ENCODE measurements around the gene EPRS1.

Gene EPRS1

GRCh38 chr1:220084460-220084859 lies 38.2 kb upstream of the EPRS1 start:
- TF ChIP-seq CTCF (conservative IDR thresholded peaks at IDR 0.05; ENCODE audit: low read length), result no peak
- no peak for DNase-seq (ENCODE audit: low read depth)
- H3K4me3 ChIP-seq (ENCODE audit: low read length), result no peak overlapping the region

DNA sequence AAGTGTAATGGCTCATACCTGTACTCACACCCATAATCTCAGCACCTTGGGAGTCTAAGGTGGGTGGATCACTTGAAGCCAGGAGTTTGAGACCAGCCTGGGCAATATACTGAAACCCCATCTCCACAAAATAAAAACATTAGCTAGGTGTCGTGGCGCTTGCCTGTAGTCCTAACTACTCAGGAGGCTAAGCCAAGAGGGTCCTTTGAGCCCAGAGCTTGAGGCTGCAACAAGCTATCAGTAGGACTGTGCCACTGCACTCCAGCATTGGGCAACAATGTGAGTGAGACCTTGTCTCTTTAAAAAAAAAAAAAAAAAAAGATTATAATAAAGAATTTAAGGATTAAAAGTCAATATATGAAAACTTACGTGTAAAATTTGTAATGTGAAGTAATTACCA lies 31.6 kb upstream of the EPRS1 start:
- TF ChIP-seq CTCF (conservative IDR thresholded peaks at IDR 0.05; ENCODE audit: low read length), result no peak
- DNase-seq (ENCODE audit: low read depth), result no peak
- no peak overlapping the region for H3K4me3 ChIP-seq (ENCODE audit: low read length)

DNA sequence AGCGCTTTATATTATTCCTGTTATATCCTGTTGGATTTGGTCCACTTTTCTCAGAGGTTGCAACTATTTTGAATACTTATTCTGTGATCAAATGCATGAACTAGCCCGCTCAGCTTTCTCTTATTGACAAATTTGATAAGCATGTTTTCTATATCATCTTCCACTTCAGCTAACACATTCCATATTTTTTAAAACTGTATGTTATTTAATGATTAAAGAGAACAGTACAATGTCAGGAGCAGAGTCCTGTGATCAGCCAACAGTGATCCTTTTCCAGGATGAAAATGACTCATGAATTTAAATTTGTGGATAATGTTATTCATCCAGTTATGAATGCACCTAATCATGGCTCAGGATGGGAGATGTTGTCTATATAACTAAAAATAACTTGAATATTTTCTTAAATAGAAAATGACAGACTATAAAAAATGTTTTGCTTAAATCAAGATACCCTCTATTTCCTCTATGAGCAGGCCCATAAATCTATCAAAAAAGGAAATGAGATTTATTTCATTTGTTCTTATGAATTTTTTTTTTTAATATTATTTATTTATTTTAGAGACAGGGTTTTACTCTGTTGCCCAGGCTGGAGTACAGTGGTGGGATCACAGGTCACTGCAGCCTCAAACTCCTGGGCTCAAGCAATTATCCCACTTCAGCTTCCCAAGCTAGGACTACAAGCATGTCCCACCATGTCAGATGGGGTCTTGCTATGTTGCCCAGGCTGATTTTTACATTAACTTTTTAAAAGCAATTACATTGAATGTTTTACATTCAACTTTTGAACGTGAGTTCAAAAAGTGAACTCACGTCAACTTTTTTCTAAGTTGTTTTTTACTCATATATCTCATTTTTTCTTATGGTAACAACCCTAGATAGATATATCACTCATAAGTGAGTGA lies 30.8 kb upstream of the EPRS1 start:
- H3K4me3 ChIP-seq (ENCODE audit: low read length), result no peak overlapping the region
- DNase-seq (ENCODE audit: low read depth), result no peak
- no peak for TF ChIP-seq CTCF (conservative IDR thresholded peaks at IDR 0.05; ENCODE audit: low read length)

- no peak for DNase-seq (ENCODE audit: low read depth)
- H3K4me3 ChIP-seq (ENCODE audit: low read length), result no peak overlapping the region
- TF ChIP-seq CTCF (conservative IDR thresholded peaks at IDR 0.05; ENCODE audit: low read length), result no peak
These were observed 21.2 kb upstream of the EPRS1 start for GRCh38 chr1:220067269-220068204.

GRCh38 chr1:220062629-220063028 lies 16.3 kb upstream of the EPRS1 start:
- H3K4me3 ChIP-seq (ENCODE audit: low read length), result no peak overlapping the region
- no peak for TF ChIP-seq CTCF (conservative IDR thresholded peaks at IDR 0.05; ENCODE audit: low read length)
- DNase-seq (ENCODE audit: low read depth), result no peak

GRCh38 chr1:220060876-220061275 lies 14.6 kb upstream of the EPRS1 start:
- no peak for DNase-seq (ENCODE audit: low read depth)
- H3K4me3 ChIP-seq (ENCODE audit: low read length), result no peak overlapping the region
- no peak for TF ChIP-seq CTCF (conservative IDR thresholded peaks at IDR 0.05; ENCODE audit: low read length)
